ENCODE results near the gene SLC5A8.

The SLC5A8 gene

GRCh38 chr12:101209319-101210302, at the start of gene SLC5A8:
TSS of gene SLC5A8 (minus strand) at chr12:101210238. CDS start at chr12:101209848, 390 bp downstream.
- no peak for DNase-seq (ENCODE audit: low spot score)

GRCh38 chr12:101257357-101257756, 47.3 kb upstream of the SLC5A8 start:
- no peak for DNase-seq (ENCODE audit: low spot score)

- DNase-seq (ENCODE audit: low spot score): no peak
These were observed 46.2 kb upstream of the SLC5A8 start for GRCh38 chr12:101256266-101256665.

- DNase-seq (ENCODE audit: low spot score): no peak
These were observed 33.6 kb upstream of the SLC5A8 start for GRCh38 chr12:101243616-101244015.

GRCh38 chr12:101243074-101243473, 33.0 kb upstream of the SLC5A8 start:
- no peak for DNase-seq (ENCODE audit: low spot score)

- no peak for DNase-seq (ENCODE audit: low spot score)
These were observed 28.8 kb upstream of the SLC5A8 start for GRCh38 chr12:101238800-101239329.

DNA sequence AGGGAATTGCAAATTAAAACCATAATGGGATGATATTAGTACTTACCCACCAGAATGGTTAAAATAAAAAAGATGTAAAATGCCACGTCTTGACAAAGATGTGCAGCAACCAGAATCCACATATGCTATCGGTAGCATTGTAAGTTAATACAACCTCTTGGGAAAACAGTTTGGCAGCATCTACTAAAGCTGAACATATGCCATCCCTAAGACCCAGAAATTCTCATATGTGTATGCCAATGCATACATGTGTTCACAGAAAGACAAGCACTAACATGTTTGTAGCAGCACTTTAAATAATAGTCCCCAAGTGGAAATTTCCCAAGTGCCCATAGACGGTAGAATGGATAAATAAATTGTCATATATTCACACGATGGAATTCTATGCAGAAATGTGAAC, 28.3 kb upstream of the SLC5A8 start:
- no peak for DNase-seq (ENCODE audit: low spot score)

GRCh38 chr12:101235686-101236085, 25.6 kb upstream of the SLC5A8 start:
- no peak for DNase-seq (ENCODE audit: low spot score)

- no peak for DNase-seq (ENCODE audit: low spot score)
These were observed 21.6 kb upstream of the SLC5A8 start for GRCh38 chr12:101231636-101232035.

- peak; percentile 79 for DNase-seq (ENCODE audit: low spot score)
These were observed 20.5 kb upstream of the SLC5A8 start for GRCh38 chr12:101230547-101230946.

GRCh38 chr12:101229841-101230241, 19.8 kb upstream of the SLC5A8 start:
- no peak for DNase-seq (ENCODE audit: low spot score)

GRCh38 chr12:101221301-101221700, 11.3 kb upstream of the SLC5A8 start:
- DNase-seq (ENCODE audit: low spot score): no peak

GRCh38 chr12:101216810-101217209, 6.8 kb upstream of the SLC5A8 start:
- no peak for DNase-seq (ENCODE audit: low spot score)

- no peak for DNase-seq (ENCODE audit: low spot score)
These were observed 2.8 kb downstream of the SLC5A8 start for GRCh38 chr12:101207086-101207780.

- DNase-seq (ENCODE audit: low spot score): peak; percentile 5
These were observed 5.3 kb downstream of the SLC5A8 start for GRCh38 chr12:101204602-101205304.

- no peak for DNase-seq (ENCODE audit: low spot score)
These were observed 9.2 kb downstream of the SLC5A8 start for GRCh38 chr12:101200824-101201223.

DNA sequence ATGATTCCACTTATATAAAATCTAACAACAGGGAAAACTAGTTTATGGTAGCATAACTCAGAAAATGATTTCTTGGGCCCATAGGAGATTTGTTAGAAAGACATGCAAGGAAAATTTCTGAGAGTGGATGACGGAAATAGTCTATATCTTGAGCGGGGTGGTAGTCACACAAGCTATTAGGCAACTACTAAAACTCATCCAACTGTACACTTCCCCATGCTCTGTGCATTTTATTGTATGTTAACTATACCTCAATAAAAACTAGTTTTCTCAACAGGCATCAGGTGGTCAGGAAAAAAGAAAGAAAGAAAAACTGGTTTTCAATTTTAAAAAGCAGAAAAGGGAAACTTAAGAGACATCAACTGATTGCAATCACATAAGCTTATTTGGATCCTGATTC, 9.9 kb downstream of the SLC5A8 start:
- DNase-seq (ENCODE audit: low spot score): no peak

GRCh38 chr12:101186291-101186690, 23.7 kb downstream of the SLC5A8 start:
- DNase-seq (ENCODE audit: low spot score): no peak

GRCh38 chr12:101181776-101182175, 28.3 kb downstream of the SLC5A8 start:
- DNase-seq (ENCODE audit: low spot score): no peak

GRCh38 chr12:101174541-101174940, 35.5 kb downstream of the SLC5A8 start:
- DNase-seq (ENCODE audit: low spot score): no peak

- DNase-seq (ENCODE audit: low spot score): no peak
These were observed 36.8 kb downstream of the SLC5A8 start for GRCh38 chr12:101173197-101173749.

DNA sequence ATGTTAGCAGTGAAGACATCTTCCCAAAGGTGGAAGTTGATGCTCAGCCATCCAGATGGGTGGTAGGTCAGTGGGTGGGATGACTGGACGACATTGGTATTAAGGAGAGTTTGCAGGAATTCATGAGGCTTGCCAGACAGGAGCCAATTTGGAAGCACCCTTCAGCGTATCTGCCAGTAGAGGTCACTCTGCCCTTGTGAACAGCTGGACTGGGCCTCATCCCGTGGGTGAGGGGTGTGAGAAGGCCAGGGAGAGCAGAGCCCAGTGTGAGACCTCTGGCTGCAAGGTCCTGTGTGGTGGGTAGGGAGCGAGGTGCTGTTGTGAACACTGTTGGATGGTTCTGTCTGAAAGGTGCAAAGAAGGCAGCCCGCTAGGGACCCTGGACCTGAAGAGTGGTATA, 37.7 kb downstream of the SLC5A8 start:
- no peak for DNase-seq (ENCODE audit: low spot score)

Data from RKO (cell line).